ENCODE measurements around the gene AK9. TPM values are rescaled to one million over a fixed set of nuclear protein-coding genes. Genes with fewer than 3 reads are reported as not detected.
"Not testable (repeated sequence)": the region's sequence is repeated elsewhere in the genome, so short reads cannot be mapped to it uniquely, and the experiment has no call there.

AK9 gene
- total RNA-seq, 4 donors from 2014 or later = 3.1 to 9.5 (median 6.3) TPM

- DNase-seq (ENCODE audit: low spot score in 2 of 2) = no peak
- Histone ChIP-seq H3K27ac (no peak overlapping the region), H3K36me3 (peaks cover 3% of the 10 kb centered on the region), H3K9me3 (no peaks in the 10 kb centered on the region), H3K27me3 (no peaks in the 10 kb centered on the region), H3K4me1 (peaks cover 23% of the 10 kb centered on the region), H3K4me3 (no peak overlapping the region)
- no peak for TF ChIP-seq CTCF (IDR thresholded peaks at IDR 0.05)
- no peak for TF ChIP-seq POLR2A (IDR thresholded peaks at IDR 0.05)
- no peak for TF ChIP-seq EP300 (IDR thresholded peaks at IDR 0.05)
- TF ChIP-seq POLR2AphosphoS5 (IDR thresholded peaks at IDR 0.05) = no peak
- WGBS = 75% methylated on average over 4 of the region's 4 CpGs
These were observed 4.5 kb upstream of the AK9 start for GRCh38 chr6:109695468-109695867.

DNA sequence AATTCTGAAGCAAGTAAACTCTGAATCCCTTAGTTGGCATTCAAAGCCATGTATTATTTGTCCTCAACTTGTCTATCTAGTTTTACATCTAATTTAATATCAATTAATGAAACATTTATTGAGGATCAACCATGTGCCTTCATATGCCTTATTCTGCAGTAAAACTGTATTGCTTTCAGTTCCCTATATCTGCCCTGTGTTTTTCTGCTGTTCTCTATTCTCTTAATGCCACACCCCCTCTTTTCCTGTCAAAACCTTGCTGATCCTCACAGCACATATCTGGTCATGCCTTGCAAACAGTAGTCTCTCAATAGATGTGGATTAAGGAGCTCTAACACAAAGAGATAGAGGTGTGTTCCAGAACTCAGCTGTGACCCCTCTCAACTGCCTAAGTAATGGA is 2.1 kb upstream of the AK9 start:
- H3K27me3 ChIP-seq = no peaks in the 10 kb centered on the region
- no peak overlapping the region for H3K4me3 ChIP-seq
- H3K9me3 ChIP-seq = no peaks in the 10 kb centered on the region
- DNase-seq (ENCODE audit: low spot score in 2 of 2) = no peak
- peaks cover 3% of the 10 kb centered on the region for H3K36me3 ChIP-seq
- peaks cover 33% of the 10 kb centered on the region for H3K4me1 ChIP-seq
- TF ChIP-seq CTCF (IDR thresholded peaks at IDR 0.05) (no peak), EP300 (IDR thresholded peaks at IDR 0.05) (no peak), POLR2AphosphoS5 (IDR thresholded peaks at IDR 0.05) (no peak), POLR2A (IDR thresholded peaks at IDR 0.05) (no peak)
- H3K27ac ChIP-seq = no peak overlapping the region

DNA sequence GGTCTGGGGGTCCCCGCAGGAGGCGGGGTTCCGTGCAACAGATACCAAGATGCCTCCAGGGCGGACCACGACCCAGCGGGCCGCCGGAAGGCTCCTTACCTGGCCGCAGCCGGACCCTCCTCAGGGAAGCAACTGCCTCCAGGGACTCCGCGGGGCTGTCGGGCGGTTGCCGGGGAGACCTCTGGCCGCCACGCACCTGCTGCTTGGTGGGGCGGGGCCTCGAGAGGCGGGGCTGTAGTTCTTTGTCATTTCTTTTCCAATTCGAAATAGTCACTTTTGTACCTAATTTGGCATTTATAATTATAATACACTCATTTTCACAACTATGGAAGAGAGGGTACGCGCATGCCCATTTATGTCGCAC is 647 bp downstream of the AK9 start:
- no peak for TF ChIP-seq POLR2A (IDR thresholded peaks at IDR 0.05)
- no peak for TF ChIP-seq EP300 (IDR thresholded peaks at IDR 0.05)
- no peak for TF ChIP-seq POLR2AphosphoS5 (IDR thresholded peaks at IDR 0.05)
- TF ChIP-seq CTCF (IDR thresholded peaks at IDR 0.05) = no peak
- peak in 1 of 2 donors; percentile 72 for DNase-seq (ENCODE audit: low spot score in 2 of 2)

GRCh38 chr6:109687271-109687761 is 3.7 kb downstream of the AK9 start:
- WGBS = 12% methylated on average over 2 of the region's 2 CpGs
- Histone ChIP-seq H3K36me3 (no peaks in the 10 kb centered on the region), H3K4me1 (peaks cover 20% of the 10 kb centered on the region), H3K9me3 (no peaks in the 10 kb centered on the region), H3K4me3 (no peak overlapping the region), H3K27ac (peak overlapping the region; percentile 35), H3K27me3 (no peaks in the 10 kb centered on the region)
- no peak for TF ChIP-seq EP300 (IDR thresholded peaks at IDR 0.05)
- no peak for TF ChIP-seq POLR2A (IDR thresholded peaks at IDR 0.05)
- TF ChIP-seq CTCF (IDR thresholded peaks at IDR 0.05) = no peak
- no peak for TF ChIP-seq POLR2AphosphoS5 (IDR thresholded peaks at IDR 0.05)
- DNase-seq (ENCODE audit: low spot score in 2 of 2) = no peak

More for the DNA sequence above, 647 bp downstream of the AK9 start:
- H3K36me3 ChIP-seq = no peaks in the 10 kb centered on the region
- H3K4me3 ChIP-seq = peak overlapping the region; percentile 71
- no peaks in the 10 kb centered on the region for H3K9me3 ChIP-seq
- peak overlapping the region; percentile 87 for H3K27ac ChIP-seq
- H3K27me3 ChIP-seq = no peaks in the 10 kb centered on the region
- WGBS = under 1% methylated on average over 24 of the region's 24 CpGs
- peaks cover 32% of the 10 kb centered on the region for H3K4me1 ChIP-seq

GRCh38 chr6:109686566-109687265 is 4.3 kb downstream of the AK9 start:
- Histone ChIP-seq H3K4me3 (no peak overlapping the region), H3K27ac (peak overlapping the region; percentile 35), H3K9me3 (no peaks in the 10 kb centered on the region), H3K4me1 (peaks cover 14% of the 10 kb centered on the region), H3K27me3 (no peaks in the 10 kb centered on the region), H3K36me3 (no peaks in the 10 kb centered on the region)
- 100% methylated on average over 1 of the region's 1 CpG for WGBS
- TF ChIP-seq CTCF (IDR thresholded peaks at IDR 0.05) (no peak), POLR2A (IDR thresholded peaks at IDR 0.05) (no peak), POLR2AphosphoS5 (IDR thresholded peaks at IDR 0.05) (no peak), EP300 (IDR thresholded peaks at IDR 0.05) (no peak)
- no peak for DNase-seq (ENCODE audit: low spot score in 2 of 2)

DNA sequence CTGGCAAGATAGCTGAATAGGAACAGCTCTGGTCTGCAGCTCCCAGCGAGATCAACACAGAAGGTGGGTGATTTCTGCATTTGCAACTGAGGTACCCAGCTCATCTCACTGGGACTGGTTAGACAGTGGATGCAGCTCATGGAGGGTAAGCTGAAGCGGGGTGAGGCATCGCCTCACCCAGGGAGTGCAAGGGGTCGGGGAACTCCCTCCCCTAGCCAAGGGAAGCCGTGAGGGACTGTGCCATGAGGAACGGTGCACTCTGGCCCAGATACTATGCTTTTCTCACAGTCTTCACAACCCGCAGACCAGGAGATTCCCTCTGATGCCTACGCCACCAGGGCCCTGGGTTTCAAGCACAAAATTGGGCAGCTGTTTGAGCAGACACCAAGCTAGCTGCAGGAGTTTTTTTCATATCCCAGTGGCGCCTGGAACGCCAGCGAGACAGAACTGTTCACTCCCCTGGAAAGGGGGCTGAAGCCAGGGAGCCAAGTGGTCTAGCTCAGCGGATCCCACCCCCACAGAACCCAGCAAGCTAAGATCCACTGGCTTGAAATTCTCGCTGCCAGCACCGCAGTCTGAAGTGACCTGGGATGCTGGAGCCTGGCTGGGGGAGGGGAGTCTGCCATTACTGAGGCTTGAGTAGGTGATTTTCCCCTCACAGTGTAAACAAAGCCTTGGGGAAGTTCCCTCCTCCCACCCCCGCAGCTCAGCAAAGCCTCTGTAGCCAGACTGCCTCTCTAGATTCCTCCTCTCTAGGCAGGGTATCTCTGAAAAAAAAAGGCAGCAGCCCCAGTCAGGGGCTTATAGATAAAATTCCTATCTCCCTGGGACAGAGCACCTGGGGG is 12.1 kb downstream of the AK9 start:
- WGBS = 82% methylated on average over 9 of the region's 15 CpGs
- H3K36me3 ChIP-seq; H3K4me3 ChIP-seq; DNase-seq (ENCODE audit: low spot score in 2 of 2); H3K27me3 ChIP-seq; H3K27ac ChIP-seq; H3K4me1 ChIP-seq; H3K9me3 ChIP-seq: not testable (repeated sequence)
